Measurements from ENCODE around the gene TRMT2A.

GRCh38 chr22:20130731-20131596 lies 13.9 kb upstream of the TRMT2A start:
- TF ChIP-seq ZFP3 (CRISPR knock-in tag; IDR thresholded peaks at IDR 0.05) (no peak), ZNF565 (CRISPR knock-in tag; conservative IDR thresholded peaks at IDR 0.05; ENCODE audit: low read depth) (no peak), RARB (CRISPR knock-in tag; IDR thresholded peaks at IDR 0.05) (no peak), PATZ1 (CRISPR knock-in tag; IDR thresholded peaks at IDR 0.05; ENCODE audit: borderline replicate concordance) (0 out of 2 replicates have a peak, but pooled peaks have one; percentile 32), ARNTL (CRISPR knock-in tag; IDR thresholded peaks at IDR 0.05; ENCODE audit: borderline replicate concordance, low read depth) (no peak), TCF4 (CRISPR knock-in tag; IDR thresholded peaks at IDR 0.05; ENCODE audit: borderline replicate concordance) (no peak), CSRNP3 (CRISPR knock-in tag; IDR thresholded peaks at IDR 0.05) (no peak), BACH2 (CRISPR knock-in tag; IDR thresholded peaks at IDR 0.05; ENCODE audit: borderline replicate concordance) (no peak), ZNF70 (CRISPR knock-in tag; IDR thresholded peaks at IDR 0.05) (no peak)
